HepG2 (cell line): ENCODE results near the gene UBE2H. TPM values are rescaled to one million over a fixed set of nuclear protein-coding genes. Genes with fewer than 3 reads are reported as not detected.

Experiments used
- ATAC-seq: fragments of 200-7000 bp; cut with Tn5 transposase; 3 replicates; pipeline ENCODE4 v1.9.1; 2020; ENCODE audit warnings: mild to moderate bottlenecking, moderate library complexity
- BruUV-seq: library from RNA; stranded (reverse); fragments of 400-500 nt; replicated peaks from 2 replicates; lab custom pipeline; 2021; lab: Mats Ljungman, UMichigan
- CTCF ChIA-PET: fragments of 300-600 bp; formaldehyde crosslinking; extraction: SDS; loops from one replicate; lab custom pipeline; 2021; ENCODE audit warnings: low total read pairs, inconsistent platforms, low intra/inter-chr PET ratio; lab: Yijun Ruan, JAX
- POLR2A ChIA-PET: fragments of 350-600 bp; sonication (Branson Sonifier 250); formaldehyde crosslinking; loops from one replicate; lab custom pipeline; 2020; ENCODE audit warnings: antibody characterized with exemption, inconsistent platforms; lab: Yijun Ruan, JAX
- DNase-seq: peaks from one replicate; pipeline ENCODE4 v3.0.0-alpha.2; 2015; ENCODE audit warnings: low spot score
- FAIRE-seq: peaks from 3 replicates; lab custom pipeline; 2011; peaks lifted over from hg19 to GRCh38; lab: Jason Lieb, UNC
- H2AFZ ChIP-seq: one replicate; pipeline ENCODE4 v1.6.1; 2011; ENCODE audit warnings: low read length, inconsistent platforms
- H3K27ac ChIP-seq: fragments of 300-600 bp; 3 replicates; pipeline ENCODE4 v1.8.0; 2011; ENCODE audit warnings: mixed run types, mild to moderate bottlenecking, mixed read lengths, low read length, inconsistent platforms; ENCODE audit not compliant: insufficient read depth; ENCODE audit errors: extremely low read length
- H3K27me3 ChIP-seq, 2 experiments: fragments of 200-600 bp in 1 of 2; 2 replicates in 1 of 2; 3 replicates in 1 of 2; pipeline versions ENCODE4 v1.6.0 to v1.8.0; 2011; ENCODE audit warnings: low read length in 2 of 2, mild to moderate bottlenecking in 2 of 2, moderate library complexity in 2 of 2, inconsistent platforms in 1 of 2; ENCODE audit not compliant: insufficient read depth in 2 of 2, control insufficient read depth in 1 of 2
- H3K36me3 ChIP-seq, 2 experiments: fragments of 200-600 bp in 1 of 2; replicated peaks in 1 of 2; 2 replicates in 1 of 2; 3 replicates in 1 of 2; pipeline versions ENCODE4 v1.5.1 to v1.8.0; 2011; ENCODE audit warnings: low read length in 2 of 2, inconsistent platforms in 1 of 2; ENCODE audit not compliant: insufficient read depth in 2 of 2, control insufficient read depth in 1 of 2
- H3K4me1 ChIP-seq: 2 replicates; pipeline ENCODE4 v1.5.1; 2012; ENCODE audit warnings: low read length, inconsistent platforms; ENCODE audit not compliant: insufficient read depth
- H3K4me2 ChIP-seq: 2 replicates; pipeline ENCODE4 v1.6.0; 2011; ENCODE audit warnings: low read depth, low read length, inconsistent platforms
- H3K4me3 ChIP-seq, 3 experiments: fragments of 200-600 bp in 1 of 3; sonication (generic), shearing (Covaris generic) in 1 of 3; replicated peaks in 1 of 3; 2 replicates each; pipeline ENCODE4 v1.5.1; 2011 to 2016; ENCODE audit warnings: low read length in 3 of 3, inconsistent platforms in 2 of 3, low read depth in 2 of 3, mild to moderate bottlenecking in 2 of 3, control low read depth in 1 of 3, mixed read lengths in 1 of 3; ENCODE audit not compliant: insufficient read depth in 1 of 3
- H3K79me2 ChIP-seq: one replicate; pipeline ENCODE4 v1.6.1; 2011; ENCODE audit warnings: low read length, inconsistent platforms; ENCODE audit not compliant: insufficient read depth
- H3K9ac ChIP-seq: 2 replicates; pipeline ENCODE4 v1.6.0; 2011; ENCODE audit warnings: mild to moderate bottlenecking, low read depth, low read length, inconsistent platforms; ENCODE audit not compliant: insufficient read depth
- H3K9me3 ChIP-seq: 2 replicates; pipeline ENCODE4 v1.5.1; 2012; ENCODE audit warnings: mild to moderate bottlenecking, low read length
- H4K20me1 ChIP-seq: 2 replicates; pipeline ENCODE4 v1.6.0; 2011; ENCODE audit warnings: inconsistent platforms, mild to moderate bottlenecking, low read length, moderate library complexity; ENCODE audit not compliant: insufficient read depth
- DNMT3B ChIP-seq: conservative IDR thresholded peaks from 2 replicates; pipeline ENCODE4 v1.6.1; 2016; ENCODE audit warnings: missing biosample characterization, control low read depth
- PAX8 ChIP-seq: sonication (generic); formaldehyde crosslinking; IDR thresholded peaks from 2 replicates; pipeline ENCODE4 v1.8.0; 2022; ENCODE audit warnings: mild to moderate bottlenecking, missing genetic modification reagents, borderline replicate concordance
- RARA ChIP-seq: IDR thresholded peaks from 2 replicates; pipeline ENCODE4 v1.6.1; 2016; ENCODE audit warnings: missing genetic modification reagents, missing compliant biosample characterization
- RXRB ChIP-seq: IDR thresholded peaks from 2 replicates; pipeline ENCODE4 v1.6.1; 2016; ENCODE audit warnings: borderline replicate concordance, missing genetic modification reagents, missing compliant biosample characterization
- SMAD9 ChIP-seq: sonication (generic); formaldehyde crosslinking; IDR thresholded peaks from 2 replicates; pipeline ENCODE4 v1.5.1; 2020; ENCODE audit warnings: mild to moderate bottlenecking, missing genetic modification reagents
- SRY ChIP-seq: sonication (generic); formaldehyde crosslinking; IDR thresholded peaks from 2 replicates; pipeline ENCODE4 v1.8.0; 2022; ENCODE audit warnings: mild to moderate bottlenecking, missing genetic modification reagents
- ZBTB21 ChIP-seq: sonication (generic); formaldehyde crosslinking; IDR thresholded peaks from 2 replicates; pipeline ENCODE4 v1.4.0; 2020; ENCODE audit warnings: missing genetic modification reagents
- ZMYM3 ChIP-seq: sonication (generic); formaldehyde crosslinking; IDR thresholded peaks from 2 replicates; pipeline ENCODE4 v1.5.1; 2020; ENCODE audit warnings: mild to moderate bottlenecking, missing genetic modification reagents
- ZNF773 ChIP-seq: sonication (generic); formaldehyde crosslinking; IDR thresholded peaks from 2 replicates; pipeline ENCODE4 v1.4.0; 2020; ENCODE audit warnings: missing genetic modification reagents, borderline replicate concordance
- ZSCAN29 ChIP-seq: sonication (generic); formaldehyde crosslinking; conservative IDR thresholded peaks from 2 replicates; pipeline ENCODE4 v1.4.0; 2020; ENCODE audit warnings: mild to moderate bottlenecking, missing genetic modification reagents
- WGBS: methylation state at CpG from one replicate; pipeline ENCODE4 v1.1.6; 2017; ENCODE audit warnings: low lambda C conversion rate; 5-methylcytosine and 5-hydroxymethylcytosine counted together
- in situ Hi-C: cut with HindIII; loops from 2 replicates; pipeline ENCODE4 v1.10.0; 2017; ENCODE audit warnings: low pct_unique_long_range_greater_than_20kb; ENCODE audit not compliant: extremely low pct_ligation_motif_present
- intact Hi-C: fragments of 100-400 bp; cut with micrococcal nuclease; formaldehyde crosslinking; loops from one replicate; pipeline ENCODE4 v1.10.0; 2022; ENCODE audit not compliant: unreplicated experiment
- polyA plus RNA-seq, 8 experiments: library from polyadenylated mRNA; depleted of rRNA in 3 of 8; stranded (reverse) in 7 of 8; unstranded in 1 of 8; fragments of >200 nt; fragmentation: Illumina TruSeq in 4 of 8; extraction: Trizol in 4 of 8; gene quantifications; 2 replicates each; pipeline versions ENCODE4 v1.2.1 to v1.2.3, GENCODE V29; 2011 to 2016; ENCODE audit warnings: low read depth in 4 of 8, missing spikeins in 1 of 8, mixed read lengths in 1 of 8; ENCODE audit not compliant: insufficient read depth in 1 of 8
- total RNA-seq, 5 experiments: library from RNA; depleted of rRNA; stranded (reverse); fragments of >200 nt; fragmentation: Illumina TruSeq; extraction: Trizol; gene quantifications; 2 replicates each; pipeline ENCODE4 v1.2.3, GENCODE V29; 2016; ENCODE audit warnings: low read depth in 1 of 5
- TF ChIP-seq, protein P1 (sequence below): sonication (generic); formaldehyde crosslinking; IDR thresholded peaks from 2 replicates; pipeline ENCODE4 v1.8.0; 2022; ENCODE audit warnings: missing genetic modification reagents, mild to moderate bottlenecking, borderline replicate concordance
- TF ChIP-seq, protein P2 (sequence below): sonication (generic); formaldehyde crosslinking; IDR thresholded peaks from 2 replicates; pipeline ENCODE4 v1.4.0; 2020; ENCODE audit warnings: missing genetic modification reagents
- TF ChIP-seq, protein P3 (sequence below): sonication (generic); formaldehyde crosslinking; IDR thresholded peaks from 2 replicates; pipeline ENCODE4 v1.4.0; 2020; ENCODE audit warnings: mild to moderate bottlenecking, missing genetic modification reagents, borderline replicate concordance

UBE2H gene
- total and polyA plus RNA-seq, 2 of the 13 experiments (the other 11 are each of a cell fraction or from before 2014, with no cell fraction given) = 15.5 to 40.1 TPM

DNA sequence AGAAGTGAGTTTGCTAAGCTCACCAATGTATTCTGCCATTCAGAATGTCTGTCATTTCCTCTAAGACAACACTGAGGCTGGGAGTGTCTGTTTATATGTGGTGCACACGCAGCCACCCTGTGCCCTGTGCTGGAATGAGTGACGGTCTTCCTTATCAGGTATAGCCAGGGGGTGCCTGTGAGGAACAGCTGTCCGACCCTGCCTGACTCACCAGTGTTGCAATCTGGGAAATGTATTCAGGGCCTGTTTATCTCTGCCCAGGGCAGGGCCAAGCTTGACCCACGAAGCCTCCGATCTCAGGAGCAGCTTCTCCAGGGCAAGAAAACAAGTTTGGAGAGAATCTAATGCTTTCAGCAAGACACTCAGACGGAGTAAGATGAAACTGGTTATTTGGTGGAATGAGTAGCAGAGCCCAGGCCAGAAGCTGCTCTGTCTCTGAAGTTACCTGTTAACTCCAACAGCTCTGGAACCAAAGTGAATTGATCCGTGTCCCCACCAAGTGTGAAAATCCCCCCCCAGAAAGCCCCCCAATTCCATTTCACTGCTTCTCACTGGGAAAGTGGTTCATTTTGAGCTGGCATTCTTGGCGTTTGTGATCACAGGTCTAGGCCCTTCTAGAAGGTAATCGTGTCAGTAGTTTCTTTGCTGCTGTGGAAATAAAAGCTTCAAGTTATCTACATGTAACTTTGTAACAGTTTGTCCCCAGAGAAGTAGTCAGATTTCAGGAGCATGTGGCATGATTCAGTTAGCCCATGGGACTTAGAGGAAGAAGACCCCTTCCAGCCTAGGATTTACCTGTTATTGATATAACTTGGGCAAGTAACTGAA lies 6.1 kb upstream of the UBE2H start:
- peak overlapping the region; percentile 62 for H3K9ac ChIP-seq
- ATAC-seq (peak; percentile 97), FAIRE-seq (peak; percentile 77), DNase-seq (peak; percentile 84)
- no peak overlapping the region for H3K27ac ChIP-seq
- peak overlapping the region; percentile 77 for H2AFZ ChIP-seq
- no TSS peak for BruUV-seq
- peak overlapping the region; percentile 1 to 57 (median 49); a peak in 4 of 6 replicates for H3K4me3 ChIP-seq
- no peaks in the 10 kb centered on the region for H3K9me3 ChIP-seq
- ChIA-PET POLR2A (interaction anchor here (0.6 to 3.0 kb wide), 4 partner anchors 9 to 159 kb away, joined by 4 to 28 read pairs (median 6); no protein-coding TSS in a partner anchor), CTCF (no interaction called here)
- no peaks in the 10 kb centered on the region for H3K79me2 ChIP-seq
- 0% methylated on average over 5 of the region's 9 CpGs for WGBS
- H3K4me2 ChIP-seq = peak overlapping the region; percentile 93
- H3K27me3 ChIP-seq = no peaks in the 10 kb centered on the region
- peaks cover 28% of the 10 kb centered on the region for H3K4me1 ChIP-seq
- in situ Hi-C loops (no loop called here), intact Hi-C loops (no loop called here)
- no peaks in the 10 kb centered on the region for H3K36me3 ChIP-seq
- no peaks in the 10 kb centered on the region for H4K20me1 ChIP-seq
- TF ChIP-seq ZNF773 (no peak), ZBTB21 (0 out of 2 replicates have a peak, but pooled peaks have one; percentile 15), SRY (CRISPR knock-in tag) (peak; percentile 68; the same call in 1 of the 2 replicates), ZMYM3 (CRISPR knock-in tag) (peak; percentile 87), RXRB (CRISPR knock-in tag) (peak; percentile 73; the same call in 1 of the 2 replicates), DNMT3B (CRISPR knock-in tag) (peak; percentile 58; the same call in 1 of the 2 replicates), SMAD9 (no peak), RARA (CRISPR knock-in tag) (peak; percentile 62), PAX8 (CRISPR knock-in tag) (no peak), ZSCAN29 (0 out of 2 replicates have a peak, but pooled peaks have one; percentile 55)
- TF ChIP-seq, protein P1, sequence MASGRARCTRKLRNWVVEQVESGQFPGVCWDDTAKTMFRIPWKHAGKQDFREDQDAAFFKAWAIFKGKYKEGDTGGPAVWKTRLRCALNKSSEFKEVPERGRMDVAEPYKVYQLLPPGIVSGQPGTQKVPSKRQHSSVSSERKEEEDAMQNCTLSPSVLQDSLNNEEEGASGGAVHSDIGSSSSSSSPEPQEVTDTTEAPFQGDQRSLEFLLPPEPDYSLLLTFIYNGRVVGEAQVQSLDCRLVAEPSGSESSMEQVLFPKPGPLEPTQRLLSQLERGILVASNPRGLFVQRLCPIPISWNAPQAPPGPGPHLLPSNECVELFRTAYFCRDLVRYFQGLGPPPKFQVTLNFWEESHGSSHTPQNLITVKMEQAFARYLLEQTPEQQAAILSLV (CRISPR knock-in tag) = no peak
- TF ChIP-seq, protein P2, sequence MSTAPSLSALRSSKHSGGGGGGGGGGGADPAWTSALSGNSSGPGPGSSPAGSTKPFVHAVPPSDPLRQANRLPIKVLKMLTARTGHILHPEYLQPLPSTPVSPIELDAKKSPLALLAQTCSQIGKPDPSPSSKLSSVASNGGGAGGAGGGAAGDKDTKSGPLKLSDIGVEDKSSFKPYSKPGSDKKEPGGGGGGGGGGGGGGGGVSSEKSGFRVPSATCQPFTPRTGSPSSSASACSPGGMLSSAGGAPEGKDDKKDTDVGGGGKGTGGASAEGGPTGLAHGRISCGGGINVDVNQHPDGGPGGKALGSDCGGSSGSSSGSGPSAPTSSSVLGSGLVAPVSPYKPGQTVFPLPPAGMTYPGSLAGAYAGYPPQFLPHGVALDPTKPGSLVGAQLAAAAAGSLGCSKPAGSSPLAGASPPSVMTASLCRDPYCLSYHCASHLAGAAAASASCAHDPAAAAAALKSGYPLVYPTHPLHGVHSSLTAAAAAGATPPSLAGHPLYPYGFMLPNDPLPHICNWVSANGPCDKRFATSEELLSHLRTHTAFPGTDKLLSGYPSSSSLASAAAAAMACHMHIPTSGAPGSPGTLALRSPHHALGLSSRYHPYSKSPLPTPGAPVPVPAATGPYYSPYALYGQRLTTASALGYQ (CRISPR knock-in tag) = no peak
- TF ChIP-seq, protein P3, sequence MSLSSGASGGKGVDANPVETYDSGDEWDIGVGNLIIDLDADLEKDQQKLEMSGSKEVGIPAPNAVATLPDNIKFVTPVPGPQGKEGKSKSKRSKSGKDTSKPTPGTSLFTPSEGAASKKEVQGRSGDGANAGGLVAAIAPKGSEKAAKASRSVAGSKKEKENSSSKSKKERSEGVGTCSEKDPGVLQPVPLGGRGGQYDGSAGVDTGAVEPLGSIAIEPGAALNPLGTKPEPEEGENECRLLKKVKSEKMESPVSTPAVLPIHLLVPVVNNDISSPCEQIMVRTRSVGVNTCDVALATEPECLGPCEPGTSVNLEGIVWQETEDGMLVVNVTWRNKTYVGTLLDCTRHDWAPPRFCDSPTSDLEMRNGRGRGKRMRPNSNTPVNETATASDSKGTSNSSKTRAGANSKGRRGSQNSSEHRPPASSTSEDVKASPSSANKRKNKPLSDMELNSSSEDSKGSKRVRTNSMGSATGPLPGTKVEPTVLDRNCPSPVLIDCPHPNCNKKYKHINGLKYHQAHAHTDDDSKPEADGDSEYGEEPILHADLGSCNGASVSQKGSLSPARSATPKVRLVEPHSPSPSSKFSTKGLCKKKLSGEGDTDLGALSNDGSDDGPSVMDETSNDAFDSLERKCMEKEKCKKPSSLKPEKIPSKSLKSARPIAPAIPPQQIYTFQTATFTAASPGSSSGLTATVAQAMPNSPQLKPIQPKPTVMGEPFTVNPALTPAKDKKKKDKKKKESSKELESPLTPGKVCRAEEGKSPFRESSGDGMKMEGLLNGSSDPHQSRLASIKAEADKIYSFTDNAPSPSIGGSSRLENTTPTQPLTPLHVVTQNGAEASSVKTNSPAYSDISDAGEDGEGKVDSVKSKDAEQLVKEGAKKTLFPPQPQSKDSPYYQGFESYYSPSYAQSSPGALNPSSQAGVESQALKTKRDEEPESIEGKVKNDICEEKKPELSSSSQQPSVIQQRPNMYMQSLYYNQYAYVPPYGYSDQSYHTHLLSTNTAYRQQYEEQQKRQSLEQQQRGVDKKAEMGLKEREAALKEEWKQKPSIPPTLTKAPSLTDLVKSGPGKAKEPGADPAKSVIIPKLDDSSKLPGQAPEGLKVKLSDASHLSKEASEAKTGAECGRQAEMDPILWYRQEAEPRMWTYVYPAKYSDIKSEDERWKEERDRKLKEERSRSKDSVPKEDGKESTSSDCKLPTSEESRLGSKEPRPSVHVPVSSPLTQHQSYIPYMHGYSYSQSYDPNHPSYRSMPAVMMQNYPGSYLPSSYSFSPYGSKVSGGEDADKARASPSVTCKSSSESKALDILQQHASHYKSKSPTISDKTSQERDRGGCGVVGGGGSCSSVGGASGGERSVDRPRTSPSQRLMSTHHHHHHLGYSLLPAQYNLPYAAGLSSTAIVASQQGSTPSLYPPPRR (CRISPR knock-in tag) = peak; percentile 39; the same call in 1 of the 2 replicates
